GM18499 (cell line): ENCODE results near the gene ATOH1.

ENCODE experiments used
- ATAC-seq: cut with Tn5 transposase; IDR thresholded peaks from one replicate; pipeline ENCODE4 v1.9.1; 2021; ENCODE audit warnings: moderate number of reproducible peaks; ENCODE audit not compliant: insufficient read depth, unreplicated experiment

ATOH1 gene

GRCh38 chr4:93828332-93828994 lies at the start of gene ATOH1:
TSS of gene ATOH1 (plus strand) at chr4:93828753. CDS start at chr4:93828927, 174 bp downstream.
- ATAC-seq: no peak

GRCh38 chr4:93779228-93779627 lies 49.3 kb upstream of the ATOH1 start:
- ATAC-seq: no peak

- no peak for ATAC-seq
Observed at GRCh38 chr4:93780080-93780479, 48.5 kb upstream of the ATOH1 start.

GRCh38 chr4:93781198-93781597 lies 47.4 kb upstream of the ATOH1 start:
- no peak for ATAC-seq

GRCh38 chr4:93786149-93786548 lies 42.4 kb upstream of the ATOH1 start:
- ATAC-seq: no peak

- no peak for ATAC-seq
Observed at GRCh38 chr4:93788712-93789111, 39.8 kb upstream of the ATOH1 start.

GRCh38 chr4:93791570-93792195 lies 36.9 kb upstream of the ATOH1 start:
- ATAC-seq: peak; percentile 73

- ATAC-seq: no peak
Observed at GRCh38 chr4:93802045-93802444, 26.5 kb upstream of the ATOH1 start.

GRCh38 chr4:93809773-93810172 lies 18.8 kb upstream of the ATOH1 start:
- no peak for ATAC-seq

GRCh38 chr4:93810340-93810992 lies 18.1 kb upstream of the ATOH1 start:
- ATAC-seq: no peak

GRCh38 chr4:93813092-93813491 lies 15.5 kb upstream of the ATOH1 start:
- no peak for ATAC-seq

- no peak for ATAC-seq
Observed at GRCh38 chr4:93814141-93814540, 14.4 kb upstream of the ATOH1 start.

- no peak for ATAC-seq
Observed at GRCh38 chr4:93814722-93815121, 13.8 kb upstream of the ATOH1 start.

- ATAC-seq: no peak
Observed at GRCh38 chr4:93825551-93826216, 2.9 kb upstream of the ATOH1 start.

GRCh38 chr4:93827272-93827947 lies 1.1 kb upstream of the ATOH1 start:
- no peak for ATAC-seq

GRCh38 chr4:93828995-93829819 lies 654 bp downstream of the ATOH1 start:
- ATAC-seq: no peak

GRCh38 chr4:93829820-93830687 lies 1.5 kb downstream of the ATOH1 start:
- no peak for ATAC-seq

- ATAC-seq: no peak
Observed at GRCh38 chr4:93831716-93832496, 3.4 kb downstream of the ATOH1 start.
